ENCODE measurements around the gene CCR8. TPM values are rescaled to one million over a fixed set of nuclear protein-coding genes. Genes with fewer than 3 reads are reported as not detected.

CCR8 gene
- total RNA-seq, 1 donor from 2014 or later, result not detected

DNA sequence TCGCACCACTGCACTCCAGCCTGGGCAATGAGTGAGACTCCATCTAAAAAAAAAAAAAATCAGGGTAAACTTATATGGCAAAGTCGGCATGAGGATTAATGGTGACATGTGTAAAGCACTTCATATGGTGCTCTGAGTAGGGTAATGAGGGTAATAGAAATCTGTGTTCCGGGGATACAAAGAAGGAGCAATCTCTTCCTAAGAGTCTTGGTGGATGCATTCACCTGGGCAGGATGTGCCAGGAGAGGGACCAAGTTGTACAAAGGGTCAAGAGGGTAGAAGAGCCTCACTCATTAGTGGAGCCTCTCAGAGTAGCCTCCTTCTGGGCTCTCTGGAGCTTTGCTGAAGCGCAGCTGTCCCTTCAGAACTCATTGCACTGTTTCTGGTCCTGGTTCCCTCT lies 40.4 kb upstream of the CCR8 start:
- DNase-seq (ENCODE audit: low spot score, unreplicated experiment), result no peak
- Mint-ChIP-seq H3K36me3 (ENCODE audit: insufficient read depth) (no peaks in the 10 kb centered on the region), H3K4me1 (ENCODE audit: low read depth) (peaks cover 16% of the 10 kb centered on the region), H3K27me3 (peaks cover 4% of the 10 kb centered on the region), H3K4me3 (ENCODE audit: low read depth) (no peak overlapping the region), H3K27ac (no peak overlapping the region), H3K9me3 (ENCODE audit: low read depth) (no peaks in the 10 kb centered on the region)
- TF ChIP-seq CTCF (IDR thresholded peaks at IDR 0.05; ENCODE audit: unreplicated experiment), result no peak

DNA sequence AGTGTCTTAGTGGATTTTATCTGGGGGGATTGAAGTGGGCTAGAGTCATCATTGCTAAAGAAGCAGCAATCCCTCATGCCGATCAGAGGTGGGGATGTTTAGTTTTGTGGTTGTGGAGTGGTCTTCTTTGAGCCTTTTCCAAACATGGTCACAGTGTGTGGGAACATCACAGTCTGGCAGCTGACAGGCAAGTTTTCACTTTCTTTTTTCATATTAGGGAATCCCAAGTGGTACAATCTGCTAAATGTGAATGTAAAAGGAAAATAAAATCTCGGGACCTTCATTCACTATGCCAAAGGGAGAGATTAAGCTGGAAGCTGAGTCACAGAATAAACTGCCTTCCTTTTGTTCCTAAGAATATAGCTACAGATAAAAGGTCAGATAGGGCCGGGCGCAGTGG lies 39.3 kb upstream of the CCR8 start:
- no peaks in the 10 kb centered on the region for H3K36me3 Mint-ChIP-seq (ENCODE audit: insufficient read depth)
- TF ChIP-seq CTCF (IDR thresholded peaks at IDR 0.05; ENCODE audit: unreplicated experiment), result no peak
- H3K27ac Mint-ChIP-seq, result peak overlapping the region; percentile 4
- peaks cover 18% of the 10 kb centered on the region for H3K4me1 Mint-ChIP-seq (ENCODE audit: low read depth)
- no peak overlapping the region for H3K4me3 Mint-ChIP-seq (ENCODE audit: low read depth)
- H3K9me3 Mint-ChIP-seq (ENCODE audit: low read depth), result no peaks in the 10 kb centered on the region
- H3K27me3 Mint-ChIP-seq, result no peaks in the 10 kb centered on the region
- no peak for DNase-seq (ENCODE audit: low spot score, unreplicated experiment)

DNA sequence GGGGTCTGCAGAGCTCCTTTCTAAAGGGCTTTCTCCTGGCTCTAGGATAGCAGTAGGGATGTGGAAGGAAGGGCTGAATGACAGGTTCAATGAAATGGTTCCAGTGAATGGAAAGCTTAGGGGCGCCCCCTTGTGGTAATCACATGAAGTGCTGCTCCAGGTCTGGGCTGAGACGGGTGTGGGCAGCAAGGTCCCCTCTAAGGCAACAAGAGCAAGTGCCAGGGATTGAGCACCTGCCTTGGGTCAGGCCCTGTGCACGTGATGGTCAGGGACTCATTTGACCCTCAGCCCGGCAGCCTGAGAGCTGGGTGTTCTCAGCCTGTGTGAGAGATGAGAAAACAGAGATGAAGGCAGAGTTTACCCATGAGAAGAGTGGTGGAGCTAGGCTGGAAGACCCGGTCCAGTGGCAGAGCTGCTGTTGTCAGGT lies 37.6 kb upstream of the CCR8 start:
- Mint-ChIP-seq H3K27me3 (peaks cover 4% of the 10 kb centered on the region), H3K4me1 (ENCODE audit: low read depth) (peaks cover 18% of the 10 kb centered on the region), H3K36me3 (ENCODE audit: insufficient read depth) (no peaks in the 10 kb centered on the region), H3K9me3 (ENCODE audit: low read depth) (no peaks in the 10 kb centered on the region), H3K4me3 (ENCODE audit: low read depth) (no peak overlapping the region), H3K27ac (no peak overlapping the region)
- peak; percentile 47 for DNase-seq (ENCODE audit: low spot score, unreplicated experiment)
- TF ChIP-seq CTCF (IDR thresholded peaks at IDR 0.05; ENCODE audit: unreplicated experiment), result peak; percentile 79

GRCh38 chr3:39292961-39293360 lies 36.5 kb upstream of the CCR8 start:
- Mint-ChIP-seq H3K27ac (no peak overlapping the region), H3K4me3 (ENCODE audit: low read depth) (no peak overlapping the region), H3K9me3 (ENCODE audit: low read depth) (no peaks in the 10 kb centered on the region), H3K4me1 (ENCODE audit: low read depth) (peaks cover 14% of the 10 kb centered on the region), H3K27me3 (peaks cover 4% of the 10 kb centered on the region), H3K36me3 (ENCODE audit: insufficient read depth) (no peaks in the 10 kb centered on the region)
- no peak for DNase-seq (ENCODE audit: low spot score, unreplicated experiment)
- no peak for TF ChIP-seq CTCF (IDR thresholded peaks at IDR 0.05; ENCODE audit: unreplicated experiment)

DNA sequence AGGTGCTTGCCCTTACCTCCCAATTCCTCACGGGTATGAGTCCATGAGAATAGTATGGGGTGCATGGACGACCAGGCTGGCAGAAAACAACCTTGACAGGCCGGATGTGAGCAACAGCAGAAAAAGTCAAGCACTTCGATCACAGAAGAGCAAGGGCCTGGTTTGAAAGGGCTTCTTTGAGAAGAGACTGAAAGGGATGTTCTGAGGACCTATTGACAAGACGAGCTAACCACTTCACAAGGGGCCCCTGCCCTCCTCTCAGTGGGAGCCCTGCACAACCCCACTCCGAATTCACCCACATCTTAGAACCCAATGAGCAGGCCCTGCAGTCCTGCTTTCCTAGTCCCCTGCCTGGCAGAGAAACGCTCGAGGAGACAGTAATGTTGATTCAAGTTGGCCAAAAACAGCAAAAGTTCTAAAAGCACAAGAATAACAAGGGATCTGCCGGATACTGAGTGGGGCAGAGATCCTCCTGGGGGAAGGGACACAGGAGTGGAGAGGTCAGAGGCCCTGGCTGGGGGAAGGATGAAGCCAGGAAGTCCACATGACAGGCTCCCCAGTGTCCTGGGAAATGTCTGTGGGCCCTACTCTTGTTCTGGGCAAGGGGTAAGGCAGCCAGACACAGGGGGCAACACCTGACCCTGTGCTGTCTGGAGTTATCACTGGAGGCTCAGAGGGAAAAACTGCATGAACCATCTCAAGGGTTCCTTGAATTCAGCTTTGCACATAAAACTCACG lies 34.9 kb upstream of the CCR8 start:
- Mint-ChIP-seq H3K4me3 (ENCODE audit: low read depth) (no peak overlapping the region), H3K27me3 (peaks cover 4% of the 10 kb centered on the region), H3K36me3 (ENCODE audit: insufficient read depth) (peaks cover 1% of the 10 kb centered on the region), H3K9me3 (ENCODE audit: low read depth) (peaks cover 9% of the 10 kb centered on the region), H3K4me1 (ENCODE audit: low read depth) (peaks cover 11% of the 10 kb centered on the region), H3K27ac (no peak overlapping the region)
- DNase-seq (ENCODE audit: low spot score, unreplicated experiment), result no peak
- no peak for TF ChIP-seq CTCF (IDR thresholded peaks at IDR 0.05; ENCODE audit: unreplicated experiment)
